Pulmonary artery endothelial cell (primary cell): ENCODE results near the gene KCNE1. TPM values are rescaled to one million over a fixed set of nuclear protein-coding genes. Genes with fewer than 3 reads are reported as not detected.
"Not testable (repeated sequence)": the region's sequence is repeated elsewhere in the genome, so short reads cannot be mapped to it uniquely, and the experiment has no call there.

Experiments used
- DNase-seq: peaks from one replicate; pipeline ENCODE4 v3.0.0-alpha.2; 2011; ENCODE audit warnings: low read depth, low spot score
- total RNA-seq: library from RNA; depleted of rRNA; stranded (reverse); fragments of >200 nt; gene quantifications from 2 replicates; pipeline ENCODE4 v1.2.3, GENCODE V29; 2014

The KCNE1 gene
- total RNA-seq, 1 donor from 2014 or later: 0.13 TPM

- DNase-seq: no peak
Observed at GRCh38 chr21:34513129-34513675, 1.2 kb upstream of the KCNE1 start.

- DNase-seq: no peak
Observed at GRCh38 chr21:34511181-34511580, 829 bp downstream of the KCNE1 start.

GRCh38 chr21:34510148-34511142, 1.6 kb downstream of the KCNE1 start:
- peak; percentile 35 for DNase-seq

GRCh38 chr21:34509151-34509550, 2.9 kb downstream of the KCNE1 start:
- DNase-seq: no peak

- DNase-seq: no peak
Observed at GRCh38 chr21:34504595-34504994, 7.4 kb downstream of the KCNE1 start.

GRCh38 chr21:34502480-34503106, 9.4 kb downstream of the KCNE1 start:
- DNase-seq: no peak

GRCh38 chr21:34501716-34502115, 10.3 kb downstream of the KCNE1 start:
- DNase-seq: no peak

GRCh38 chr21:34500191-34500590, 11.8 kb downstream of the KCNE1 start:
- no peak for DNase-seq

- no peak for DNase-seq
Observed at GRCh38 chr21:34499116-34499515, 12.9 kb downstream of the KCNE1 start.

GRCh38 chr21:34498623-34499022, 13.4 kb downstream of the KCNE1 start:
- no peak for DNase-seq

GRCh38 chr21:34483854-34484253, 28.2 kb downstream of the KCNE1 start:
- not testable (repeated sequence) for DNase-seq

GRCh38 chr21:34483435-34483834, 28.6 kb downstream of the KCNE1 start:
- not testable (repeated sequence) for DNase-seq

- DNase-seq: not testable (repeated sequence)
Observed at GRCh38 chr21:34467333-34467732, 44.7 kb downstream of the KCNE1 start.

GRCh38 chr21:34459426-34459825, 52.6 kb downstream of the KCNE1 start:
- not testable (repeated sequence) for DNase-seq

- not testable (repeated sequence) for DNase-seq
Observed at GRCh38 chr21:34458266-34458665, 53.7 kb downstream of the KCNE1 start.

- DNase-seq: not testable (repeated sequence)
Observed at GRCh38 chr21:34456180-34456579, 55.8 kb downstream of the KCNE1 start.

- DNase-seq: not testable (repeated sequence)
Observed at GRCh38 chr21:34455628-34456027, 56.4 kb downstream of the KCNE1 start.

- DNase-seq: not testable (repeated sequence)
Observed at GRCh38 chr21:34447018-34447417, 65.0 kb downstream of the KCNE1 start.

- not testable (repeated sequence) for DNase-seq
Observed at GRCh38 chr21:34443486-34443885, 68.5 kb downstream of the KCNE1 start.

- not testable (repeated sequence) for DNase-seq
Observed at GRCh38 chr21:34429710-34430109, 82.3 kb downstream of the KCNE1 start.

- DNase-seq: not testable (repeated sequence)
Observed at GRCh38 chr21:34428441-34428840, 83.6 kb downstream of the KCNE1 start.

- DNase-seq: not testable (repeated sequence)
Observed at GRCh38 chr21:34427339-34427738, 84.7 kb downstream of the KCNE1 start.
